Mucosa of rectum (tissue), 2 donors: ENCODE results near the gene CD34.
"Not testable (repeated sequence)": the region's sequence is repeated elsewhere in the genome, so short reads cannot be mapped to it uniquely, and the experiment has no call there.

Source experiments
- H3K27ac ChIP-seq, 2 donors: one replicate each; pipeline ENCODE4 v1.7.0; 2013; ENCODE audit warnings: inconsistent platforms in 2 of 2, low read depth in 2 of 2, low read length in 2 of 2
- H3K27me3 ChIP-seq, 2 donors: one replicate each; pipeline ENCODE4 v1.7.0; 2013; ENCODE audit warnings: low read length in 2 of 2; ENCODE audit not compliant: control insufficient read depth in 2 of 2, insufficient read depth in 2 of 2
- H3K36me3 ChIP-seq, 2 donors: one replicate each; pipeline ENCODE4 v1.7.0; 2013; ENCODE audit warnings: low read length in 2 of 2; ENCODE audit not compliant: control insufficient read depth in 2 of 2, insufficient read depth in 2 of 2
- H3K4me1 ChIP-seq, 2 donors: one replicate each; pipeline ENCODE4 v1.7.0; 2013; ENCODE audit warnings: low read length in 2 of 2, mild to moderate bottlenecking in 1 of 2; ENCODE audit not compliant: control insufficient read depth in 2 of 2, insufficient read depth in 2 of 2
- H3K4me3 ChIP-seq, 2 donors: one replicate each; pipeline ENCODE4 v1.7.0; 2013; ENCODE audit warnings: low read length in 2 of 2
- H3K9ac ChIP-seq, 2 donors: one replicate each; pipeline ENCODE4 v1.7.0; 2013; ENCODE audit warnings: low read length in 2 of 2, low read depth in 1 of 2, mild to moderate bottlenecking in 1 of 2
- H3K9me3 ChIP-seq, 2 donors: one replicate each; pipeline ENCODE4 v1.7.0; 2013; ENCODE audit warnings: low read length in 2 of 2; ENCODE audit not compliant: control insufficient read depth in 2 of 2
- donor health status: healthy.
- donor health status: Normal muscosa, but diverticular disease.

The CD34 gene

DNA sequence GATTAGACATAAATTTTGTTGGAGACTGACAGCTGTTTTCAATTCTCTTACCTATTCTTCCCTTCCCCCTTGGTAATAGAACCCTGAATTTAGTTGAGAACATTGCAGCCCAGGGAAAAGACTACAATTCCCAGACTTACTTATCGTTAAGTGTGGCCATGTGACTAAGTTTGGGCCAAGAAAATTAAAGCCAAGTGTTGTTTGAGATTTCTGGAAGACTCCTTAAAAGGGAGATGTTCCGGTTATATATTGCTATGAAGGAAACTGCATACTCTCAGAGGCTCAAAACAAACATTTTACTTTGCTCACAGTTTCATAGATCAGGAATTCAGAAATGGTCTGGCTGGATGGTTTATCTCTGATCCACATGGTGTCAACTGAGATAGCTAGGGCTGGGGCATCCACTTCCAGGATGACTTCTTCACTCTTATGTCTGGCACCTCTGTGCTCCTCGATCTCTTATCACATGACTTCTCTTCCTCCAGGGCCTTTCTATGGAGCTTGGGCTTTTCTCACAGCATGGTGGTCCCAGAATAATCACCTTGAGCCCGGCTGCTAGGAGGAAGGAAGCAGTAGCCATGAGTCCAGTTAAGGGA lies 22.4 kb upstream of the CD34 start:
- no peaks in the 10 kb centered on the region for H3K4me1 ChIP-seq

DNA sequence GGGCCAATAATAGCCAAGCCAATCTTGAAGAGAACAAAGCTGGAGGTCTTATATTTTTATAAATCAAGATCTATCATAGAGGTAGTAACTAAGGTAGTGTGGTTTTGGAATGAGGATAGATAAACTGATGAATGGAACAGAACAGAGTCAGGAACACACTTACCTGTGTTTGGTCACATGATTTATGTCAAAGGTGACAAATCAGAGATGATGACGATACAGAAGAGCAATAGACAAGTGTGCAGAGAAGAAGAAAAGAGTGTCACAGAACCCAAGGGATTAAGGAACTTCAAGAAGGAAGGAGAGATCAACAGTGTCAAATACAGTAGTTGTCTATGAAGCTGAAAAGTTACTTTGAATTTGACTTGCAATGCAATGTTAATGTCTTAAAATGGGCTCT lies 16.1 kb upstream of the CD34 start:
- Histone ChIP-seq H3K9me3 (no peaks in the 10 kb centered on the region), H3K4me1 (no peaks in the 10 kb centered on the region), H3K36me3 (no peaks in the 10 kb centered on the region), H3K27ac (no peak overlapping the region), H3K9ac (no peak overlapping the region), H3K27me3 (peaks cover 0 to 7% of the 10 kb centered on the region in 2 donors), H3K4me3 (no peak overlapping the region)

More for the DNA sequence above, 22.4 kb upstream of the CD34 start:
- no peak overlapping the region for H3K4me3 ChIP-seq
- no peak overlapping the region for H3K27ac ChIP-seq
- no peak overlapping the region for H3K9ac ChIP-seq
- H3K9me3 ChIP-seq = no peaks in the 10 kb centered on the region
- H3K27me3 ChIP-seq = no peaks in the 10 kb centered on the region
- no peaks in the 10 kb centered on the region for H3K36me3 ChIP-seq

GRCh38 chr1:207925969-207926368 lies 15.0 kb upstream of the CD34 start:
- not testable (repeated sequence) for H3K4me3 ChIP-seq, H3K9ac ChIP-seq, H3K9me3 ChIP-seq, H3K27ac ChIP-seq, H3K27me3 ChIP-seq, H3K4me1 ChIP-seq, H3K36me3 ChIP-seq

DNA sequence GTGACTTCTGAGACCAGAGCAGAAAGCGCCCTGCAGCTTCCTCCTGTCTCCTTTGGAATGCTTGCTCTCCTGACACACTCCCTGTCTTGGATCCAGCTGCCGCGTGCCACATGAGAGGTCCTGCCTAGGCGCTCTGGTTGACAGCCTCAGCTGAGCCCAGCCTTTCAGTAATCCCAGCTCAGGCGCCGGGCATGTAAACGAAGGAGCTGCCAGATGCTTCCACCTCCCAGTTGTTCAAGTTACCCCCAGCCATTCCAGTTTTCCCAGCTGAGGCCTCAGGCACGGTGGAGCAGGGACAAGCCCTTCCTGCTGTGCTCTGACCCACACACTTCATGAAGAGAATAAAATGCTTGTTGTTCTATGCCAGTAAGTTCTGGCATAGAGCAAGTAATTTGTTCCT lies 14.3 kb upstream of the CD34 start:
- H3K27ac ChIP-seq = no peak overlapping the region
- H3K9ac ChIP-seq = no peak overlapping the region
- no peaks in the 10 kb centered on the region for H3K9me3 ChIP-seq

DNA sequence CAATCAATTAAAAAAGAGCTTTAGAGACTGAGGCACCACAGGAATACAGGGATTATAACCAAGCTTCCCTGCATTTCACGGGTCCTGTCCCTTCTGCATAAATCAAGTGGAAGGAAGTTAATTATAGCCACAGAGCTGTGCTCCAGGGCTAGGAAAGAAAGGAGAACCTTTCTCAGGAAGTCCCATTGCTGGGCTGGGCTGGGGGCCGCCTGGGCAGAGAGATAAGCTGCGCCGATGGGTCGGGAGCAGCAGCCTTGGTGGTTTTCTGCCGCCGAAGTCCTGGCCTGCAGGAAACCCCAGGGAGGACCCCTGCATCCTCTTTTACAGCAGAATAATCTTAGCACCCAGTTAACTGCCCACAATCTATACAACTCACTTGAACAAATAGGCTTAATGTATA lies 12.6 kb upstream of the CD34 start:
- H3K4me3 ChIP-seq = no peak overlapping the region
- no peaks in the 10 kb centered on the region for H3K36me3 ChIP-seq
- no peak overlapping the region for H3K9ac ChIP-seq
- H3K27me3 ChIP-seq = peaks cover 0 to 7% of the 10 kb centered on the region in 2 donors
- no peak overlapping the region for H3K27ac ChIP-seq
- H3K9me3 ChIP-seq = no peaks in the 10 kb centered on the region
- no peaks in the 10 kb centered on the region for H3K4me1 ChIP-seq

More for the DNA sequence above, 14.3 kb upstream of the CD34 start:
- H3K27me3 ChIP-seq = peaks cover 0 to 7% of the 10 kb centered on the region in 2 donors
- no peak overlapping the region for H3K4me3 ChIP-seq
- H3K4me1 ChIP-seq = no peaks in the 10 kb centered on the region
- H3K36me3 ChIP-seq = no peaks in the 10 kb centered on the region

- H3K9ac ChIP-seq = no peak overlapping the region
- H3K4me3 ChIP-seq = no peak overlapping the region
- no peaks in the 10 kb centered on the region for H3K36me3 ChIP-seq
- no peaks in the 10 kb centered on the region for H3K9me3 ChIP-seq
- H3K27me3 ChIP-seq = peaks cover 0 to 7% of the 10 kb centered on the region in 2 donors
- H3K27ac ChIP-seq = no peak overlapping the region
- no peaks in the 10 kb centered on the region for H3K4me1 ChIP-seq
Observed at GRCh38 chr1:207923121-207923520, 12.2 kb upstream of the CD34 start.

DNA sequence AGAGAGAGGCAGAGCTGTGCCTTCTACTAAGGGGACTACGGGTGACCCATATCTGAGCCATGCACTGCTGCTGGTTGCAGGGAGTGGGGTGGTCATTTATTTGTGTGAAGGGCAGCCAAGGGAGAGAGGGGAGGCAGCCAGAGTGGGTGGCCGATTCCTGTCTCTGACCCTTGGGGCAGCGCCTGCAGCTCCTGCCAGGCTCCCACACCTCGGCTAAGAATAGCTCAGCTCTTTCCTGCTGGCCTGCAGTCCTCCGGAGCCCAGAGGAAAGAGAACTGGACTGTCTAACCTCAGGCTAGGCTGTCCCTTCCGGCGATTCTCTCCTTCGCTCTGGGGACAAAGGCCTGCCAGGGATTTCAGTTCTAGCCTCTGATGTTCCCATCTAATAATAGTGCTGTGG lies 11.6 kb upstream of the CD34 start:
- no peak overlapping the region for H3K9ac ChIP-seq
- no peaks in the 10 kb centered on the region for H3K4me1 ChIP-seq
- H3K36me3 ChIP-seq = no peaks in the 10 kb centered on the region
- peaks cover 0 to 7% of the 10 kb centered on the region in 2 donors for H3K27me3 ChIP-seq
- no peak overlapping the region for H3K4me3 ChIP-seq
- H3K9me3 ChIP-seq = no peaks in the 10 kb centered on the region
- H3K27ac ChIP-seq = no peak overlapping the region

DNA sequence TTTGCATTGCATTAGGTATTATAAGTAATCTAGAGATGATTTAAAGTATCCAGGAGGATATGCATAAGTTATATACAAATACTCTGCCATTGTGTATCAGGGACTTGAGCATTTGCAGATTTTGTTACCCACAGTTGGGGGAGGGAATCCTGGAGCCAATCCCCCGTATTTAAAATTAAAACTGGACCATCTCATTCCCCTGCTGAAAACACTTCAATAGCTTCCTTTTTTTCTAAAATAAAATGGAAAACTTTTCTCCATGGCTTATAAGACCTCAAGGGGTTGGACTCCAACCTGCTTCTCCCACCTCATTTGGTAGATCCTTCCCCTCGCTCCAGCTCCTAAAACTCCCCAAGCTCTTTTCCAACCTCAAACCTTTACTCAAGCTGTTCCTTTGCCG lies 10.4 kb upstream of the CD34 start:
- Histone ChIP-seq H3K27me3 (peaks cover 0 to 7% of the 10 kb centered on the region in 2 donors), H3K36me3 (no peaks in the 10 kb centered on the region), H3K9ac (no peak overlapping the region), H3K27ac (no peak overlapping the region), H3K9me3 (no peaks in the 10 kb centered on the region), H3K4me1 (no peaks in the 10 kb centered on the region), H3K4me3 (no peak overlapping the region)

- no peaks in the 10 kb centered on the region for H3K4me1 ChIP-seq
- no peak overlapping the region for H3K4me3 ChIP-seq
- no peaks in the 10 kb centered on the region for H3K9me3 ChIP-seq
- peak overlapping the region in 1 of 2 donors; percentile 27 for H3K27ac ChIP-seq
- no peak overlapping the region for H3K9ac ChIP-seq
- no peaks in the 10 kb centered on the region for H3K36me3 ChIP-seq
- H3K27me3 ChIP-seq = peaks cover 0 to 7% of the 10 kb centered on the region in 2 donors
Observed at GRCh38 chr1:207920444-207921021, 9.6 kb upstream of the CD34 start.

DNA sequence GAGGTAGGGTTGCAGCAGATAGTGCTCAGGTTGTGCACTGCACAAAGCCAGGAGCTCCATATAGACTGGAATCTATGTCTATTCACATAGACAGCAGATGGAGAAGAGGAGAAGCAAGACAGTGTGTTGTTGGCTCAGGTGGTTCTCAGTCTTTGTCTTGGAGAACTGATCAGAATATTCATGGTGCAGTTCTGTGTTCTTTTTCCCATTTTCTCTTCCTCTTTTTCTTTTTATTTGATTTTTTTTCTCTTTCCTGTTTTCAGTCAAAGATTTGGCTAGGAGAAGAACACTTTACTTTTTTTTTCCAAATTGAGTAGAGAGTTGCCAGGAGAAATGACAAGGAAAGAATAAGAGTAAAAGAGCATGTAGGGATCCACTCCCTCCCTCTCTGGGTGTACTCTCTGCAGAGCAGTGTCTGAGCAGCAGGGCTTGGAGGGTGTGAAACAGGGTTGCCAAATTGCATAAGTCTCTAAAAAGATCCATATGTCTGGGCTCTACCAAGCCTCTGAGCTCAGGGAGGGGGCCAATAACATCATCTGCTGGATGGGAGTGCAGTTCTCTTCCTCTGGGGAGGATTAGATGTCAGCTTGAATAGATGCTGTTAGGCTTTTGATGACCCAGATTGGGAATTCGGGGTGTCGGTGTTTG lies 8.7 kb upstream of the CD34 start:
- H3K27me3 ChIP-seq = peaks cover 0 to 7% of the 10 kb centered on the region in 2 donors
- H3K9ac ChIP-seq = no peak overlapping the region
- H3K4me3 ChIP-seq = no peak overlapping the region
- H3K9me3 ChIP-seq = no peaks in the 10 kb centered on the region
- no peaks in the 10 kb centered on the region for H3K4me1 ChIP-seq
- H3K36me3 ChIP-seq = no peaks in the 10 kb centered on the region
- no peak overlapping the region for H3K27ac ChIP-seq
